HEK293T (cell line): Measurements from ENCODE around the gene IL22RA2.

Experiments
- ARNT ChIP-seq: fragments of 450-650 bp; IDR thresholded peaks from 2 replicates; pipeline ENCODE4 v1.6.1; 2017; ENCODE audit warnings: mild to moderate bottlenecking
- CTBP1 ChIP-seq: fragments of 450-650 bp; IDR thresholded peaks from 2 replicates; pipeline ENCODE4 v1.6.1; 2016; ENCODE audit warnings: borderline replicate concordance
- FOXA1 ChIP-seq: fragments of 450-650 bp; IDR thresholded peaks from 2 replicates; pipeline ENCODE4 v1.6.1; 2016; ENCODE audit warnings: mild to moderate bottlenecking
- NFRKB ChIP-seq: fragments of 450-650 bp; IDR thresholded peaks from 2 replicates; pipeline ENCODE4 v1.6.1; 2016; ENCODE audit warnings: mild to moderate bottlenecking, moderate library complexity
- SUZ12 ChIP-seq: fragments of 450-650 bp; IDR thresholded peaks from 2 replicates; pipeline ENCODE4 v1.6.1; 2016; ENCODE audit warnings: mild to moderate bottlenecking
- TARDBP ChIP-seq: fragments of 450-650 bp; IDR thresholded peaks from 2 replicates; pipeline ENCODE4 v1.6.1; 2016
- ZNF384 ChIP-seq: fragments of 450-650 bp; IDR thresholded peaks from 2 replicates; pipeline ENCODE4 v1.6.1; 2016

DNA sequence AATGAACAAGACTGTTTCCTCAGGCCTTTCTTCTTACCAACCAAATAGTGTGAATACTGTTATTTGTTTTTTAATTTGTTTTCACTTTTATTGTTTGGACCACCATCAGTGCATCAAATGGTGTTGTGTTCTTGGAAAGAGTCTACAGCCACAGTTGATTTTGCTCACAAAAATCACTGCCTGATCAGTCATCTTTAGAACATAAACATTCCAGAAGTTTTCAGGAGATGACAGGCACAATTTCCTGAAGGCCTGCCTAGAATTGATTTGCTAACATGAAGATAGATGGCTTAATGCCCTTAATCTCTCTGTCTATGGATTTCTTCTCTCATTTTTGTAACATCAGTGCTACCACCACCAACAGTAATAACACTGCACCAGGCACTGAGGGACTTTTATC lies 13.5 kb downstream of the IL22RA2 start:
- TF ChIP-seq NFRKB = no peak
- TF ChIP-seq CTBP1 = no peak
- TF ChIP-seq FOXA1 = no peak
- TF ChIP-seq TARDBP = no peak
- TF ChIP-seq SUZ12 = no peak
- no peak for TF ChIP-seq ARNT
- TF ChIP-seq ZNF384 = no peak
